PC-9 (cell line): ENCODE results near the gene COPS2. TPM values are rescaled to one million over a fixed set of nuclear protein-coding genes. Genes with fewer than 3 reads are reported as not detected.

Experiments
- BruUV-seq: library from RNA; stranded (reverse); fragments of 400-500 nt; replicated peaks from 2 replicates; lab custom pipeline; 2021; lab: Mats Ljungman, UMichigan
- CTCF ChIA-PET: fragments of 300-600 bp; sonication (Branson Sonifier 250); formaldehyde crosslinking; loops from one replicate; lab custom pipeline; 2022; ENCODE audit warnings: antibody characterized with exemption; lab: Charles Lee
- POLR2A ChIA-PET: fragments of 300-600 bp; sonication (Branson Sonifier 250); formaldehyde crosslinking; loops from one replicate; lab custom pipeline; 2022; ENCODE audit warnings: antibody characterized with exemption; ENCODE audit not compliant: unreplicated experiment; lab: Charles Lee
- DNase-seq, 2 experiments: peaks; one replicate each; pipeline versions ENCODE4 v3.0.0 to v3.0.0-alpha.2; 2015 to 2022; ENCODE audit warnings: mixed read lengths in 1 of 2
- H2AFZ ChIP-seq: fragments of 200-600 bp; sonication (generic); 2 replicates; pipeline ENCODE4 v1.8.1; 2017; ENCODE audit warnings: antibody characterized with exemption
- H3F3A ChIP-seq: fragments of 200-600 bp; sonication (generic); 2 replicates; pipeline ENCODE4 v1.8.1; 2017; ENCODE audit warnings: antibody characterized with exemption, mild to moderate bottlenecking, low read depth; ENCODE audit not compliant: insufficient read depth
- H3K27ac ChIP-seq: fragments of 200-600 bp; sonication (generic); 2 replicates; pipeline ENCODE4 v1.6.1; 2016; ENCODE audit warnings: mixed run types
- H3K27me3 ChIP-seq: fragments of 200-600 bp; sonication (generic); 2 replicates; pipeline ENCODE4 v1.6.1; 2016; ENCODE audit warnings: low read depth, mixed run types; ENCODE audit not compliant: insufficient read depth
- H3K36me3 ChIP-seq: fragments of 200-600 bp; sonication (generic); 2 replicates; pipeline ENCODE4 v1.6.1; 2016; ENCODE audit warnings: low read depth, mixed run types
- H3K4me1 ChIP-seq: fragments of 200-600 bp; sonication (generic); replicated peaks from 2 replicates; pipeline ENCODE4 v1.6.1; 2016; ENCODE audit warnings: mixed run types; ENCODE audit not compliant: insufficient read depth
- H3K4me2 ChIP-seq: fragments of 200-600 bp; sonication (generic); 2 replicates; pipeline ENCODE4 v1.6.1; 2017; ENCODE audit warnings: mixed run types
- H3K4me3 ChIP-seq: fragments of 200-600 bp; sonication (generic); 2 replicates; pipeline ENCODE4 v1.6.1; 2016; ENCODE audit warnings: mixed run types
- H3K79me2 ChIP-seq: fragments of 200-600 bp; sonication (generic); 2 replicates; pipeline ENCODE4 v1.6.1; 2017; ENCODE audit warnings: low read depth, mixed run types
- H3K9me2 ChIP-seq: fragments of 200-600 bp; sonication (generic); 2 replicates; pipeline ENCODE4 v1.8.1; 2017; ENCODE audit warnings: mild to moderate bottlenecking; ENCODE audit not compliant: insufficient read depth
- H3K9me3 ChIP-seq: fragments of 200-600 bp; sonication (generic); 2 replicates; pipeline ENCODE4 v1.8.1; 2016; ENCODE audit warnings: low read depth; ENCODE audit not compliant: insufficient read depth
- H4K20me1 ChIP-seq: fragments of 200-600 bp; sonication (generic); 2 replicates; pipeline ENCODE4 v1.8.1; 2017; ENCODE audit not compliant: insufficient read depth
- EZH2 ChIP-seq: fragments of 200-600 bp; sonication (generic); IDR thresholded peaks from 2 replicates; pipeline ENCODE4 v1.8.0; 2017; ENCODE audit warnings: antibody characterized with exemption, low read depth
- intact Hi-C: fragments of 100-400 bp; cut with micrococcal nuclease; formaldehyde crosslinking; loops from one replicate; pipeline ENCODE4 v1.10.0; 2022; ENCODE audit not compliant: unreplicated experiment
- total RNA-seq: library from RNA; stranded (reverse); gene quantifications from 2 replicates; pipeline ENCODE4 v1.2.3, GENCODE V29; 2021
- TF ChIP-seq, protein P1 (sequence below): fragments of 200-600 bp; sonication (generic); conservative IDR thresholded peaks from 2 replicates; pipeline ENCODE4 v1.6.1; 2017; ENCODE audit warnings: mixed run types, antibody characterized with exemption, mild to moderate bottlenecking, moderate library complexity

COPS2 gene
- total RNA-seq, 1 experiment from 2014 or later: 71.8 TPM

DNA sequence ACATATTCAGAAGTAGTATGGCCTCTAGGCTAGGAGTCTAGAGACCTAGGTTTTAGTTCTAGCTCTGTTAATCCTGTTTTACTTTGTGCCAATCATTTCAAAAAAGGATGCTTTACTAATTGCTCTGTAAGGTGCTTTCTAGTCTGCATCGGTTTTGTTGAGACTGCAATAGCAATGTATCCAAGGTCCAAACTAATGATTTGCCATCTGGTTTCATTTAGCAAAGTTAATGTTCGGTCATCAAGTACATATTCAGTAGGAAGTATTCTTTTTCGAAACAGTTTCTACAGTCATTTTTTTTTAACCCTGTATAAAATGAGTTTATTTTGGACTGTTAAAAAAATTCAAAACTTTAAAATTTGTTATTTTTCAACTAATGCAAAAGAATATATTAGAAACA lies 12.6 kb upstream of the COPS2 start:
- Histone ChIP-seq H4K20me1 (no peaks in the 10 kb centered on the region), H3K79me2 (peaks cover 22% of the 10 kb centered on the region), H3F3A (peaks cover 7% of the 10 kb centered on the region), H3K4me3 (no peak overlapping the region), H3K9me2 (no peaks in the 10 kb centered on the region), H3K9me3 (no peaks in the 10 kb centered on the region), H3K4me2 (no peak overlapping the region), H3K4me1 (peaks cover 7% of the 10 kb centered on the region; the same call in 1 of the 2 replicates), H3K27ac (no peak overlapping the region), H3K36me3 (no peaks in the 10 kb centered on the region), H2AFZ (no peak overlapping the region), H3K27me3 (no peaks in the 10 kb centered on the region)
- DNase-seq: no peak
- BruUV-seq: no TSS peak
- TF ChIP-seq EZH2: no peak
- TF ChIP-seq, protein P1, sequence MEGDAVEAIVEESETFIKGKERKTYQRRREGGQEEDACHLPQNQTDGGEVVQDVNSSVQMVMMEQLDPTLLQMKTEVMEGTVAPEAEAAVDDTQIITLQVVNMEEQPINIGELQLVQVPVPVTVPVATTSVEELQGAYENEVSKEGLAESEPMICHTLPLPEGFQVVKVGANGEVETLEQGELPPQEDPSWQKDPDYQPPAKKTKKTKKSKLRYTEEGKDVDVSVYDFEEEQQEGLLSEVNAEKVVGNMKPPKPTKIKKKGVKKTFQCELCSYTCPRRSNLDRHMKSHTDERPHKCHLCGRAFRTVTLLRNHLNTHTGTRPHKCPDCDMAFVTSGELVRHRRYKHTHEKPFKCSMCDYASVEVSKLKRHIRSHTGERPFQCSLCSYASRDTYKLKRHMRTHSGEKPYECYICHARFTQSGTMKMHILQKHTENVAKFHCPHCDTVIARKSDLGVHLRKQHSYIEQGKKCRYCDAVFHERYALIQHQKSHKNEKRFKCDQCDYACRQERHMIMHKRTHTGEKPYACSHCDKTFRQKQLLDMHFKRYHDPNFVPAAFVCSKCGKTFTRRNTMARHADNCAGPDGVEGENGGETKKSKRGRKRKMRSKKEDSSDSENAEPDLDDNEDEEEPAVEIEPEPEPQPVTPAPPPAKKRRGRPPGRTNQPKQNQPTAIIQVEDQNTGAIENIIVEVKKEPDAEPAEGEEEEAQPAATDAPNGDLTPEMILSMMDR: no peak
- POLR2A ChIA-PET: interaction anchor here (0.6 kb wide), 1 partner anchor 12 kb away, joined by 3 read pairs; the partner anchor contains the start of gene COPS2
- CTCF ChIA-PET: no interaction called here
- intact Hi-C loops: no loop called here

DNA sequence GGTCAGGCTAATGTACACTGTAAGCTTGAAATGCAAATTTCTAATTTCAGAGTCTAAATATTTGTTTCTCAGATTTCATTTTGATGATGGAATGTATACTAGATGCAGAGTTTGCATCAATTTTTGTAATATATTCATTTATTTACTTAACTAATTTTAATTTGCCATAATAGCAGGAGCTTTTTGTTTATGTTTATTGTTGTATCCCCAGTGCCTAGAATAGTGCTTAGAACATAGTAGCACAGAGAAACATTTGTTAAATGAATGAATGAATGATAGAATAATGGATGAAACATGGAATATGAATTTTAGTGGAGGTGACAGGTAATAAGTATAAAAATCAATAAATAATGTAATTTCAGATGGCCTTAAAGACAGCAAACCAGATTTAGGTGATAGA lies 9.5 kb upstream of the COPS2 start:
- Histone ChIP-seq H3K4me1 (no peaks in the 10 kb centered on the region; the same call in 1 of the 2 replicates), H3K4me2 (no peak overlapping the region), H3K9me2 (no peaks in the 10 kb centered on the region), H3K27me3 (no peaks in the 10 kb centered on the region), H3K36me3 (no peaks in the 10 kb centered on the region), H3K79me2 (0 out of 2 replicates have a peak, but pooled peaks cover 3% of the 10 kb centered on the region), H3K9me3 (no peaks in the 10 kb centered on the region), H2AFZ (no peak overlapping the region), H4K20me1 (no peaks in the 10 kb centered on the region), H3K4me3 (no peak overlapping the region), H3K27ac (no peak overlapping the region), H3F3A (peaks cover 7% of the 10 kb centered on the region)
- no TSS peak for BruUV-seq
- ChIA-PET CTCF (no interaction called here), POLR2A (no interaction called here)
- intact Hi-C loops: no loop called here
- TF ChIP-seq EZH2: no peak
- TF ChIP-seq, protein P1: no peak
- DNase-seq: no peak

DNA sequence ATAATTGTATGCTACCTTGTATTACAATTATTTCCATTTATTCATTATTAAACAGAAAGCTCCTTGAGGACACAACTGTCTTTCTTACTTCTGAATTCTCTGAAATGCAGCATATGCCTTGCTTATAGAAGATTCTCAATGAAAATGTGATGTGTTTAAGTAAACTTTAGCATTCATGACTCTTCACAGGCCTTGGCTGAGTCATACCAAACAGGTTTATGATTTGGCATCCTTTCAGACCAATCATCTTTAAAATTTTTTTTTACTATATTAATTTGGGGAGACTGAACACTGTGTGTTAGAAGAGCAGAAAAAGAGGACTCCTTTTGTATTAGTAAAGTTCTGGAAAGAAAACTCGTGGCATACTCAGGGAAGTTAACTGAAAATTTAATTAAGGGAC lies 8.3 kb upstream of the COPS2 start:
- H2AFZ ChIP-seq: no peak overlapping the region
- no peaks in the 10 kb centered on the region for H4K20me1 ChIP-seq
- H3K4me2 ChIP-seq: no peak overlapping the region
- H3K4me3 ChIP-seq: no peak overlapping the region
- no peaks in the 10 kb centered on the region for H3K9me3 ChIP-seq
- BruUV-seq: no TSS peak
- intact Hi-C loops: no loop called here
- H3K27ac ChIP-seq: no peak overlapping the region
- no peaks in the 10 kb centered on the region for H3K9me2 ChIP-seq
- H3K27me3 ChIP-seq: no peaks in the 10 kb centered on the region
- POLR2A ChIA-PET: no interaction called here
- H3K36me3 ChIP-seq: no peaks in the 10 kb centered on the region
- 0 out of 2 replicates have a peak, but pooled peaks cover 3% of the 10 kb centered on the region for H3K79me2 ChIP-seq
- TF ChIP-seq EZH2: no peak
- TF ChIP-seq, protein P1: no peak
- peak in 1 of 2 experiments; percentile 35 for DNase-seq
- no peaks in the 10 kb centered on the region; the same call in 1 of the 2 replicates for H3F3A ChIP-seq
- no peaks in the 10 kb centered on the region; the same call in 1 of the 2 replicates for H3K4me1 ChIP-seq
- CTCF ChIA-PET: no interaction called here
